Endodermal cell (in vitro differentiated cells): ENCODE measurements around the gene ZNF343. TPM values are rescaled to one million over a fixed set of nuclear protein-coding genes. Genes with fewer than 3 reads are reported as not detected.
A peak's percentile ranks its signal among the peaks of the same experiment; 100 is the strongest.
"Not testable (repeated sequence)": the region's sequence is repeated elsewhere in the genome, so short reads cannot be mapped to it uniquely, and the experiment has no call there.

Experiments
- DNase-seq: peaks from one replicate; pipeline ENCODE4 v3.0.0-alpha.2; 2017
- H3K27ac ChIP-seq: 2 replicates; pipeline ENCODE4 v1.5.1; 2013; ENCODE audit warnings: mild to moderate bottlenecking, low read depth, low read length, moderate library complexity
- H3K27me3 ChIP-seq: 2 replicates; pipeline ENCODE4 v1.6.1; 2013; ENCODE audit warnings: mild to moderate bottlenecking, low read length, moderate library complexity; ENCODE audit not compliant: insufficient read depth, control insufficient read depth, poor library complexity, severe bottlenecking
- H3K36me3 ChIP-seq: 2 replicates; pipeline ENCODE4 v1.7.0; 2013; ENCODE audit warnings: mild to moderate bottlenecking, low read length, moderate library complexity; ENCODE audit not compliant: control insufficient read depth, insufficient read depth
- H3K4me1 ChIP-seq: one replicate; pipeline ENCODE4 v1.7.0; 2013; ENCODE audit warnings: low read length; ENCODE audit not compliant: control insufficient read depth, insufficient read depth
- H3K4me3 ChIP-seq: 2 replicates; pipeline ENCODE4 v1.5.1; 2013; ENCODE audit warnings: mild to moderate bottlenecking, low read length, moderate library complexity
- H3K9ac ChIP-seq: 2 replicates; pipeline ENCODE4 v1.6.1; 2013; ENCODE audit warnings: mild to moderate bottlenecking, low read length, moderate library complexity; ENCODE audit not compliant: poor library complexity, severe bottlenecking; ENCODE audit errors: extremely low read depth
- H3K9me3 ChIP-seq: 2 replicates; pipeline ENCODE4 v1.6.1; 2013; ENCODE audit warnings: mild to moderate bottlenecking, low read length, moderate library complexity; ENCODE audit not compliant: control insufficient read depth
- H3K27ac Mint-ChIP-seq: 2 replicates; pipeline ENCODE4 v1.8.0; 2020; ENCODE audit warnings: mixed read lengths
- H3K27me3 Mint-ChIP-seq: 2 replicates; pipeline ENCODE4 v1.8.0; 2021; ENCODE audit warnings: mild to moderate bottlenecking, mixed read lengths; ENCODE audit not compliant: insufficient read depth
- H3K36me3 Mint-ChIP-seq: 2 replicates; pipeline ENCODE4 v1.8.0; 2020; ENCODE audit warnings: low read depth, mixed read lengths
- H3K4me1 Mint-ChIP-seq: 2 replicates; pipeline ENCODE4 v1.8.0; 2020; ENCODE audit warnings: mixed read lengths
- H3K4me3 Mint-ChIP-seq: 2 replicates; pipeline ENCODE4 v1.8.0; 2020; ENCODE audit warnings: mild to moderate bottlenecking, moderate library complexity, mixed read lengths
- H3K9me3 Mint-ChIP-seq: 2 replicates; pipeline ENCODE4 v1.8.0; 2020; ENCODE audit warnings: mild to moderate bottlenecking, mixed read lengths
- CTCF ChIP-seq: fragments of 200-600 bp; sonication (generic); conservative IDR thresholded peaks from 2 replicates; pipeline ENCODE4 v1.5.0; 2021; ENCODE audit warnings: antibody characterized with exemption, mild to moderate bottlenecking
- WGBS, 2 experiments: methylation state at CpG; one replicate each; pipeline versions ENCODE4 v1.1.5 to v1.1.7; 2013; ENCODE audit warnings: missing lambda C conversion rate in 2 of 2, mixed read lengths in 1 of 2; ENCODE audit not compliant: insufficient coverage in 1 of 2, insufficient read length in 1 of 2; 5-methylcytosine and 5-hydroxymethylcytosine counted together
- total RNA-seq, 2 donors: library from RNA; stranded (reverse); fragmentation: NEBNext Ultra II Directional in 1 of 2; extraction: Animal tissue kit (Norgen Biotek cat#: 25700) in 1 of 2; gene quantifications; 2 replicates in 1 of 2; 3 replicates in 1 of 2; pipeline ENCODE4 v1.2.1, GENCODE V29; 2021

Gene ZNF343
- total RNA-seq, 2 donors from 2014 or later = 6.9 to 10.1 TPM

GRCh38 chr20:2524709-2525506, 16.2 kb upstream of the ZNF343 start:
- Mint-ChIP-seq H3K27ac (no peak overlapping the region), H3K36me3 (no peaks in the 10 kb centered on the region), H3K4me3 (peak overlapping the region; percentile 80), H3K4me1 (peaks cover 2% of the 10 kb centered on the region), H3K9me3 (no peaks in the 10 kb centered on the region), H3K27me3 (peaks cover 92% of the 10 kb centered on the region)
- Histone ChIP-seq H3K27me3 (peaks cover 73% of the 10 kb centered on the region), H3K9ac (peak overlapping the region; percentile 49), H3K4me1 (no peaks in the 10 kb centered on the region), H3K27ac (no peak overlapping the region), H3K9me3 (no peaks in the 10 kb centered on the region), H3K36me3 (no peaks in the 10 kb centered on the region), H3K4me3 (peak overlapping the region; percentile 88)
- WGBS, 2 experiments = 0 to 1% methylated on average over 24 to 64 of the region's 64 CpGs
- no peak for TF ChIP-seq CTCF
- peak; percentile 79 for DNase-seq

DNA sequence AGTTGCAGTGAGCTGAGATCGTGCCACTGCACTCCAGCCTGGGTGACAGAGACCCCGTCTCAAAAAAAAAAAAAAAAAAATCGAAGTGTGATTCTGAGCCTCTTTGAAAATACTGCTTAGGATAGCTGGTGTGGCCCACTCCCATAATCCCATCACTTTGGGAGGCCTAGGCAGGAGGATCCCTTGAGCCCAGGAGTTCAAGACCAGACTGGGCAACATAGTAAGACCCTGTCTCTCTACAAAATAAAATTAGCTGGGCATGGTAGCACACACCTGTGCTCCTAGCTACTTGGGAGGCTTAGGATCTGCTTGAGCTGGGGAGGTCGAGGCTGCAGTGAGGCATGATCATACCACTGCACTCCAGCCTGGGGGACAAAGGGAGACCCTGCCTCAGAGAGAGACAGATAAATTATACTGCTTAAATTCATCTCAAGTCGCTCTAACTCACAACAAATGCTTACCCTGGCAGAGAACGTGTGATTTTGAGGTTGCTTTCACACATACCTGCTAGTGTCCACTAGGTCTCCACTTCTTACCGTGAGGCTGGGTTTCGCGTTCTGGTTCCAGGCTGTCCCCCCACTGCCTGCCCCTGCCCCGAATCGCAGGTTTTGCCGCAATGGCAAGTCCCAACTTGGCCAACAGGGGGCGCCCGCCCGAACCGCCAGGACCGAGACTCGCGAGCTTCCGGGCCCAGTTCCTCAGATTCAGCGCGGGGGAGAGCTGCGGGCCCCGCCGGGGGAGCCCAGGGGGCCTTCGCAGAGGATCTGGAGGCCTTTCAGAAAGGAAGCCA, 15.4 kb upstream of the ZNF343 start:
- Histone ChIP-seq H3K9ac (peak overlapping the region; percentile 49), H3K4me3 (peak overlapping the region; percentile 88), H3K36me3 (no peaks in the 10 kb centered on the region), H3K9me3 (no peaks in the 10 kb centered on the region), H3K27me3 (peaks cover 65% of the 10 kb centered on the region), H3K4me1 (no peaks in the 10 kb centered on the region), H3K27ac (no peak overlapping the region)
- Mint-ChIP-seq H3K27me3 (peaks cover 92% of the 10 kb centered on the region), H3K36me3 (no peaks in the 10 kb centered on the region), H3K4me3 (peak overlapping the region; percentile 80), H3K4me1 (peaks cover 2% of the 10 kb centered on the region), H3K9me3 (no peaks in the 10 kb centered on the region), H3K27ac (no peak overlapping the region)
- peak; percentile 97 for DNase-seq
- TF ChIP-seq CTCF = peak; percentile 99
- 14 to 31% methylated on average over 6 to 26 of the region's 26 CpGs for WGBS, 2 experiments

DNA sequence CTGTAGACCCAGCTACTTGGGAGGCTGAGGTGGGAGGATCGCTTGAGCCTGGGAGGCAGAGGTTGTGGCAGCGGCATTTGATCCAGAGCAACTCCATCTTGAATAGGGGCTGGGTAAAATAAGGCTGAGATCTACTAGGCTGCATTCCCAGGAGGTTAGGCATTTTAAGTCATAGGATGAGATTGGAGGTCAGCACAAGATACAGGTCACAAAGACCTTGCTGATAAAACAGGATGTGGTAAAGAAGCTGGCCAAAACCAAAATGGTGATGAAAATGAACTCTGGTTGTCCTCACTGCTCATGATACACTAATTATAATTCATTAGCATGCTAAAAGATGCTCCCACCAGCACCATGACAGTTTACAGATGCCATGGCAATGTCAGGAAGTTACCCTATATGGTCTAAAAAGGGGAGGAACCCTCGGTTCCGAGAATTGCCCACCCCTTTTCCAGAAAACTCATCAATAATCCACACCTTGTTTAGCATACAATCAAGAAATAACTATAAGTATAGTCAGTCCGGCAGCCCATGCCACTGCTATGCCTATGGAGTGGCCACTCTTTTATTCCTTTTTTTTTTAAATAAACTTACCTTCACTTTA, 14.2 kb upstream of the ZNF343 start:
- peaks cover 94% of the 10 kb centered on the region for H3K27me3 Mint-ChIP-seq
- not testable (repeated sequence) for H3K4me3 Mint-ChIP-seq
- WGBS, 2 experiments = 88 to 100% methylated on average over 2 to 5 of the region's 5 CpGs

More for the DNA sequence above, 14.2 kb upstream of the ZNF343 start:
- H3K4me1 Mint-ChIP-seq, DNase-seq, H3K27ac Mint-ChIP-seq, H3K9ac ChIP-seq, H3K9me3 Mint-ChIP-seq, H3K4me3 ChIP-seq, H3K36me3 ChIP-seq, H3K27ac ChIP-seq, H3K9me3 ChIP-seq, H3K36me3 Mint-ChIP-seq, H3K4me1 ChIP-seq: not testable (repeated sequence)
- H3K27me3 ChIP-seq = peaks cover 55% of the 10 kb centered on the region
